Prostate gland (tissue), 2 donors: ENCODE results near the gene TMEM151A. TPM values are rescaled to one million over a fixed set of nuclear protein-coding genes. Genes with fewer than 3 reads are reported as not detected.
A peak's percentile ranks its signal among the peaks of the same experiment; 100 is the strongest.
"Not testable (repeated sequence)": the region's sequence is repeated elsewhere in the genome, so short reads cannot be mapped to it uniquely, and the experiment has no call there.

Experiments used
- DNase-seq: peaks from one replicate; pipeline ENCODE4 v3.0.0-alpha.2; 2019; ENCODE audit warnings: low spot score
- H3K27ac ChIP-seq, 2 donors: fragments of 200-600 bp; sonication (generic); 2 replicates each; pipeline ENCODE4 v1.5.1; 2017 to 2019
- H3K27me3 ChIP-seq: fragments of 200-600 bp; sonication (generic); replicated peaks from 2 replicates; pipeline ENCODE4 v1.5.1; 2019; ENCODE audit not compliant: insufficient read depth
- H3K36me3 ChIP-seq, 2 donors: fragments of 200-600 bp; sonication (generic); 1 replicate in 1 of 2; 2 replicates in 1 of 2; pipeline versions ENCODE4 v1.5.1 to v1.8.1; 2017 to 2019
- H3K4me1 ChIP-seq: fragments of 200-600 bp; sonication (generic); replicated peaks from 2 replicates; pipeline ENCODE4 v1.5.1; 2019
- H3K4me3 ChIP-seq, 2 donors: fragments of 200-600 bp; sonication (generic); 2 replicates each; pipeline ENCODE4 v1.5.1; 2017 to 2019
- H3K9me3 ChIP-seq: fragments of 200-600 bp; sonication (generic); 2 replicates; pipeline ENCODE4 v1.5.1; 2017
- POLR2A ChIP-seq: fragments of 450-650 bp; IDR thresholded peaks from one replicate; pipeline ENCODE4 v1.6.1; 2016; ENCODE audit warnings: antibody characterized with exemption, mild to moderate bottlenecking
- POLR2AphosphoS5 ChIP-seq: sonication (generic); formaldehyde crosslinking; IDR thresholded peaks from one replicate; pipeline ENCODE4 v1.6.1; 2017; ENCODE audit warnings: antibody characterized with exemption
- WGBS: methylation state at CpG from one replicate; pipeline ENCODE4 v1.1.5; 2018; 5-methylcytosine and 5-hydroxymethylcytosine counted together
- intact Hi-C: fragments of 100-400 bp; cut with DNase I; formaldehyde crosslinking; loops from one replicate; pipeline ENCODE4 v1.14.2; 2022
- total RNA-seq, 2 donors: library from RNA; depleted of rRNA; stranded (reverse); fragments of >200 nt; gene quantifications; one replicate each; pipeline ENCODE4 v1.1.0, GENCODE V29; 2016
- TF ChIP-seq, protein P1 (sequence below), 4 experiments: fragments of 200-600 bp in 2 of 4; fragments of 450-650 bp in 2 of 4; sonication (generic) in 2 of 4; IDR thresholded peaks; 1 replicate in 3 of 4; 2 replicates in 1 of 4; pipeline ENCODE4 v1.5.1; 2016 to 2019; ENCODE audit warnings: antibody characterized with exemption in 4 of 4, mild to moderate bottlenecking in 2 of 4, moderate library complexity in 2 of 4

The TMEM151A gene
- total RNA-seq, 2 donors from 2014 or later: 0.17 to 0.50 TPM

DNA sequence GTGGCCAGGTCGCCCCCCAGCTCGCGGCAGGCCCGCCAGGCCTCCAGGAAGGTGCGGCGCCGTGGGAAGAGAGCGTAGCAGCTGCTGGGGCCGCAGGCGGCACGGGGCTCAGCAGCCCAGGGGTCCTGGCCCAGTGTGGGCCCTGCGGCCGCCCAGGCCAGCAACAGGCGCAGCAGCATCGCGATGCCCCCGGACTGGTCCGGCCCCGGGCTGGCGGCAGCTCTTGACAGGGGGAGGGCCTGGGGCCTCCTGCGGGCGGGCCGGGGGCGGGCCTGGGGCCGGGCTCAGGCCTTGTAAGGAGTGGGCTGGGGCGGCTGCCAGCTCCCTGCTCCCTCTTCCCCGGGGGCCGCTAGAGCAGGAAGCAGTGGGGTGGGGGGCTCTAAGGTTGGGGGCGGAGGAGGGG, 25.2 kb downstream of the TMEM151A start, which contains the start of gene CD248:
Gene CD248 (minus strand): TSS at position 196 of the 403 bp plus-strand sequence. CDS start 17 bp downstream, at position 179.
- WGBS: 6% methylated on average over 3 of the region's 29 CpGs
- Histone ChIP-seq H3K36me3 (no peaks in the 10 kb centered on the region), H3K4me1 (no peaks in the 10 kb centered on the region), H3K27me3 (no peaks in the 10 kb centered on the region), H3K27ac (peak within 1 kb of the TSS; percentile 77 to 78), H3K4me3 (peak within 1 kb of the TSS; percentile 32 to 33), H3K9me3 (no peaks in the 10 kb centered on the region)
- no peak for DNase-seq
- TF ChIP-seq, protein P1, sequence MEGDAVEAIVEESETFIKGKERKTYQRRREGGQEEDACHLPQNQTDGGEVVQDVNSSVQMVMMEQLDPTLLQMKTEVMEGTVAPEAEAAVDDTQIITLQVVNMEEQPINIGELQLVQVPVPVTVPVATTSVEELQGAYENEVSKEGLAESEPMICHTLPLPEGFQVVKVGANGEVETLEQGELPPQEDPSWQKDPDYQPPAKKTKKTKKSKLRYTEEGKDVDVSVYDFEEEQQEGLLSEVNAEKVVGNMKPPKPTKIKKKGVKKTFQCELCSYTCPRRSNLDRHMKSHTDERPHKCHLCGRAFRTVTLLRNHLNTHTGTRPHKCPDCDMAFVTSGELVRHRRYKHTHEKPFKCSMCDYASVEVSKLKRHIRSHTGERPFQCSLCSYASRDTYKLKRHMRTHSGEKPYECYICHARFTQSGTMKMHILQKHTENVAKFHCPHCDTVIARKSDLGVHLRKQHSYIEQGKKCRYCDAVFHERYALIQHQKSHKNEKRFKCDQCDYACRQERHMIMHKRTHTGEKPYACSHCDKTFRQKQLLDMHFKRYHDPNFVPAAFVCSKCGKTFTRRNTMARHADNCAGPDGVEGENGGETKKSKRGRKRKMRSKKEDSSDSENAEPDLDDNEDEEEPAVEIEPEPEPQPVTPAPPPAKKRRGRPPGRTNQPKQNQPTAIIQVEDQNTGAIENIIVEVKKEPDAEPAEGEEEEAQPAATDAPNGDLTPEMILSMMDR (IDR thresholded peaks at IDR 0.05): no peak
- no peak for TF ChIP-seq POLR2AphosphoS5
- no peak for TF ChIP-seq POLR2A
- intact Hi-C loops: no loop called here

DNA sequence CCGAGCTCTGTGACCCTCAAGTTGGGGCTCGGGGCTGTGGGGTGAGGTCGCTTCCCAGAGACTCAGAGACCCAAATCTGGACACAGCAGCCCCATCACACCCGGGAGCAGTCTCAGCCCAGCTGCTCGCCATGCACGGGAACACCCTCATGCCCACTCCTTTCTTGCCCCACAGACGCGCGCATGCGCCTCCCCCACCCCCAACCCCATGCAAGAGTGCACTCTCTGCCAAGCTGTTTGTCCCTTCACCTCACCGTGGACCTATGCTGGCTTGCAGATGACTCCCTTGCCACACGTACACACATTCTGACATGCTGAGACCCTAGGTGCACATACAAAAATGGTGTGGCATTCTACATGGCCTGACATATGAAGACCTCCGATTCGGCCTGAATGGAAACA, 25.6 kb downstream of the TMEM151A start:
- intact Hi-C loops: no loop called here
- Histone ChIP-seq H3K9me3 (no peaks in the 10 kb centered on the region), H3K4me1 (no peaks in the 10 kb centered on the region), H3K27me3 (no peaks in the 10 kb centered on the region), H3K36me3 (no peaks in the 10 kb centered on the region), H3K4me3 (peak overlapping the region; percentile 32 to 33), H3K27ac (peak overlapping the region; percentile 77 to 78)
- 20% methylated on average over 14 of the region's 14 CpGs for WGBS
- TF ChIP-seq, protein P1 (IDR thresholded peaks at IDR 0.05): no peak
- TF ChIP-seq POLR2A (no peak), POLR2AphosphoS5 (no peak)
- DNase-seq: no peak

DNA sequence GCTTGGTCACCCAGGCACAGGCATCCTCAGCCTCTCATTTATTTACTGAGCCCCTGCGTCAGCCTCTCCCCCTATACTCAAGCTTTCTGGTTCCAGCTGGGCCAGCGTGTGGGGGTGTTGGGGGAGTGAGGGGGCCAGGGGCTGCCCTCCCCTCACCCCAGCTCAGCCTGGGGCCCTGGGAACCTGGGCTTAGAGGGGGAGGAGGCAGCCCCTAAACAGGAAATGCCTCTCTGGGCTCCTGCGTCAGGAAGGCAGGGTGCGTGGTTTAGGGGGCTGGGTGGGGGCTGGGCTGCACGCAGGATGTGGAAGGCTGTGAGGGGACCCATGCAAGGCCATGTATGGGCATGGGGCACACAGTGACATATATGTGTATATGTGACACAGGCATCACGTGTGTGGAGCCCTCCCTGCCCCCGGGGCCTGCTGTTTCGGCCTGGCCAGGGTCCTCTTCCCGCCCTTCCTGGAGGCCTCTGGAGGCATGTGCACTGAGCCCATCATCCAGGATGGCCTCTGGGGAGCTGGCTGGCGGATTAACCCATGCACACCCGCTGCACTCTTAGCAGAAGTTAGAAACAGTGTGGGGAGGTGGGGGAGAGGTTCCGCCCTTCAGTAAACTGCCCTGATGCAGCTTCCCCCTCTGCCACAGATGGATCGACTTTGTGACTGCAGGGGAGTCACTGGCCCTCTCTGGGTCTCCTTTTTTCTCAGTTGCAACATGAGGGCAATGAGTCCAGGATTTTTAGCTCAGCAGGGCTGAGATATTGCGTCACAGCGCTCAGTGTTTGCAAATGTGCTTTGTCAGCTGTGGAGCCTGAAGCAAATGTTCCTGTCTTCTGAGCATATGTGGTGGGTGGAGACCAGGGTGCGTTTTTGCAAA, 26.3 kb downstream of the TMEM151A start:
- Histone ChIP-seq H3K36me3 (no peaks in the 10 kb centered on the region), H3K27me3 (no peaks in the 10 kb centered on the region), H3K27ac (peak overlapping the region; percentile 77 to 78), H3K4me1 (no peaks in the 10 kb centered on the region), H3K9me3 (no peaks in the 10 kb centered on the region), H3K4me3 (no peak overlapping the region)
- no peak for DNase-seq
- intact Hi-C loops: no loop called here
- TF ChIP-seq, protein P1 (IDR thresholded peaks at IDR 0.05): no peak
- TF ChIP-seq POLR2A: no peak
- TF ChIP-seq POLR2AphosphoS5: no peak
- 46% methylated on average over 16 of the region's 16 CpGs for WGBS

DNA sequence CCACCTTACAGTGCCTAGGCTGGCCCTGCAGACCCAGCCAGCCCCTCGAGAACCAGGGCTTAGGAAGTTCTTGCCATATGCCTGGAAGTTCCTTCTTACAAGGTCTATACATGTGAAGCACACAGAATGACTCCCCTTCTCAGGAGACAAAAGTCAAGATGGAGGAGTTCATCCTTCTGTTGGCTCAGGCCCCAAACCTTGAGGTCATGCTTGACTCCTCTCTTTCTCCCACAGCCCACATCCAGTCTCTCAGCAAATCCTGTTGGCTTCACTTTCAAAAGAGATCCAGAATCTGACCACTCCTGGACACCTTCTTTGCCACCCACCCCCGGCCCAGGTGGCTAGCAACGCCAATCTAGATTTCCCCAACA, 26.9 kb downstream of the TMEM151A start:
- no peak for DNase-seq
- WGBS: 77% methylated on average over 3 of the region's 3 CpGs
- Histone ChIP-seq H3K27me3 (no peaks in the 10 kb centered on the region), H3K9me3 (no peaks in the 10 kb centered on the region), H3K27ac (no peak overlapping the region), H3K4me3 (no peak overlapping the region), H3K36me3 (no peaks in the 10 kb centered on the region), H3K4me1 (no peaks in the 10 kb centered on the region)
- intact Hi-C loops: no loop called here
- TF ChIP-seq, protein P1 (IDR thresholded peaks at IDR 0.05): no peak
- TF ChIP-seq POLR2A: no peak
- TF ChIP-seq POLR2AphosphoS5: no peak

DNA sequence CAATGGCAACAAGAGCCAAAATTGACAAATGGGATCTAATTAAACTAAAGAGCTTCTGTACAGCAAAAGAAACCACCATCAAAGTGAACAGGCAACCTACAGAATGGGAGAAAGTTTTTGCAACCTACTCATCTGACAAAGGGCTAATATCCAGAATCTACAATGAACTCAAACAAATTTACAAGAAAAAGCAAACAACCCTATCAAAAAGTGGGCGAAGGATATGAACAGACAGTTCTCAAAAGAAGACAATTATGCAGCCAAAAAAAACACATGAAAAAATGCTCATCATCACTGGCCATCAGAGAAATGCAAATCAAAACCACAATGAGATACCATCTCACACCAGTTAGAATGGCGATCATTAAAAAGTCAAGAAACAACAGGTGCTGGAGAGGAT, 28.6 kb downstream of the TMEM151A start:
- DNase-seq, H3K9me3 ChIP-seq, H3K4me1 ChIP-seq, H3K27me3 ChIP-seq, H3K27ac ChIP-seq, intact Hi-C loops, H3K36me3 ChIP-seq, H3K4me3 ChIP-seq: not testable (repeated sequence)
- WGBS: 82% methylated on average over 2 of the region's 2 CpGs

DNA sequence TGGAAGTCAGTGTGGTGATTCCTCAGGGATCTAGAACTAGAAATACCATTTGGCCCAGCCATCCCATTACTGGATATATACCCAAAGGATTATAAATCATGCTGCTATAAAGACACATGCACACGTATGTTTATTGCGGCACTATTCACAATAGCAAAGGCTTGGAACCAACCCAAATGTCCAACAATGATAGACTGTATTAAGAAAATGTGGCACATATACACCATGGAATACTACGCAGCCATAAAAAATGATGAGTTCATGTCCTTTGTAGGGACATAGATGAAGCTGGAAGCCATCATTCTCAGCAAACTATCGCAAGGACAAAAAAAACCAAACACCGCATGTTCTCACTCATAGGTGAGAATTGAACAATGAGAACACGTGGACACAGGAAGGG, 29.1 kb downstream of the TMEM151A start:
- WGBS: 88% methylated on average over 6 of the region's 6 CpGs
- H3K4me1 ChIP-seq, H3K27me3 ChIP-seq, H3K9me3 ChIP-seq, H3K4me3 ChIP-seq, intact Hi-C loops, DNase-seq, H3K27ac ChIP-seq, H3K36me3 ChIP-seq: not testable (repeated sequence)
